Adipocyte (in vitro differentiated cells): ENCODE data around the gene PRKCA.

Experiments
- DNase-seq: peaks from one replicate; pipeline ENCODE4 v3.0.0-alpha.2; 2015; ENCODE audit warnings: low read depth
- H3K27me3 ChIP-seq: replicated peaks from 2 replicates; pipeline ENCODE4 v1.7.0; 2013; ENCODE audit warnings: mild to moderate bottlenecking, low read length, moderate library complexity; ENCODE audit not compliant: control insufficient read depth, insufficient read depth
- H3K36me3 ChIP-seq: 2 replicates; pipeline ENCODE4 v1.7.0; 2013; ENCODE audit warnings: low read length, mild to moderate bottlenecking, moderate library complexity; ENCODE audit not compliant: control insufficient read depth, insufficient read depth, severe bottlenecking
- H3K4me1 ChIP-seq: 2 replicates; pipeline ENCODE4 v1.7.0; 2013; ENCODE audit warnings: mild to moderate bottlenecking, low read length, moderate library complexity; ENCODE audit not compliant: control insufficient read depth, insufficient read depth
- H3K4me3 ChIP-seq: 2 replicates; pipeline ENCODE4 v1.7.0; 2013; ENCODE audit warnings: mild to moderate bottlenecking, low read length, moderate library complexity
- H3K9ac ChIP-seq: 2 replicates; pipeline ENCODE4 v1.7.0; 2013; ENCODE audit warnings: mild to moderate bottlenecking, low read length, moderate library complexity
- H3K9me3 ChIP-seq: 2 replicates; pipeline ENCODE4 v1.7.0; 2013; ENCODE audit warnings: mild to moderate bottlenecking, low read length, moderate library complexity; ENCODE audit not compliant: control insufficient read depth

PRKCA gene

DNA sequence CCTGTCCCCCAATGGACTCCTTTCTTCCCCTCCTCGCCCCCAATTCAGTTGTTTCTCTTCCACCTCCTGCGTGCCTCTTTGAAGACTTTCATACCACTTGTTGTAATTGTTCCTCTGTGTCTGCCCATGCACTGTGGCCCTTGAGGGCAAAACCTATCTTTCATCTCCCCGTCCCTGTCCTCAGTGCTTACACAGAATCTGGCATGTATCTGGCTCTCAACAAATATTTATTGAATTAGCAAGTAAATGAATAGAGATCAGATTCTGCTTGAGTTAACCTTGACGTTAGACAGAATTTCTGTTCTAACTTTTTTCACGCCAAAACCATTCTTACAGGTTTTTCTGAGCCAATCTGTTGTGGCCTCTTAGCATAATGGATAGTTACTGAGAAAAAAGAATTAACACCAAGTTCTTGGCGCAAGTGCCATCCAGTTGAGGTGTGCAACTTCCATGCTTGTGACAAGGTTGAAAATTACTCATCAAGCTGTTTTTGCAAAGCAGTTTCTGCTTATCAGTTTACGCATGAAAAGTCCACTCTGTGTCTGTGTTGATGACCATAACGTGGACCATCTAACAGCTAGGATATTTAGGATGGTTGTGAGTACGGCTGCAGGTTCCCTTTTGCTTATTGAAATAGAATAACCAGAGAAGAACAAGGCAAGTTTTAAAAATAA, 215.1 kb downstream of the PRKCA start:
- H3K4me1 ChIP-seq: peaks cover 12% of the 10 kb centered on the region
- no peak overlapping the region for H3K4me3 ChIP-seq
- no peak for DNase-seq
- no peak overlapping the region for H3K9ac ChIP-seq
- no peaks in the 10 kb centered on the region for H3K27me3 ChIP-seq
- no peaks in the 10 kb centered on the region for H3K9me3 ChIP-seq
- H3K36me3 ChIP-seq: no peaks in the 10 kb centered on the region

- Histone ChIP-seq H3K9me3 (no peaks in the 10 kb centered on the region), H3K9ac (no peak overlapping the region), H3K27me3 (no peaks in the 10 kb centered on the region), H3K36me3 (no peaks in the 10 kb centered on the region), H3K4me3 (no peak overlapping the region), H3K4me1 (peaks cover 12% of the 10 kb centered on the region)
- no peak for DNase-seq
Observed at GRCh38 chr17:66518108-66518507, 215.7 kb downstream of the PRKCA start.

DNA sequence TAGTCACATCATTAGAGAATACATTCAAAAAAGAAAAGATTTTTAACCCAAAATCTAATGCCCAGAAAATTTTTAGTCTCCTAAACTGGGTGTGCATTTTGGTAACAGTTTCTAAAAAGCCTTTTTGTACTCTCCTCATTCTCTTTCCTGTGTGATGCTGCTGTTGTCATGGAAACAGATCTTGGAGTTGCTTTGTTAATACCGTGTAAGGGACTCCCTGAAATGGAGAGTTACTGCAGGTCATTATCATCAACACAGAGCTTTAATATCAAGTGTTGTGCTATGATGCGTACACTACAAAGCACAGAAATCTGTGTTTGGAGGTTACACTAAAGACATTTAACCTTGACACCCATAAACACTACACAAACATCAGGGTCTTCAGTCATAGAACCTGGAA, 216.3 kb downstream of the PRKCA start:
- DNase-seq: no peak
- H3K9me3 ChIP-seq: no peaks in the 10 kb centered on the region
- no peaks in the 10 kb centered on the region for H3K27me3 ChIP-seq

DNA sequence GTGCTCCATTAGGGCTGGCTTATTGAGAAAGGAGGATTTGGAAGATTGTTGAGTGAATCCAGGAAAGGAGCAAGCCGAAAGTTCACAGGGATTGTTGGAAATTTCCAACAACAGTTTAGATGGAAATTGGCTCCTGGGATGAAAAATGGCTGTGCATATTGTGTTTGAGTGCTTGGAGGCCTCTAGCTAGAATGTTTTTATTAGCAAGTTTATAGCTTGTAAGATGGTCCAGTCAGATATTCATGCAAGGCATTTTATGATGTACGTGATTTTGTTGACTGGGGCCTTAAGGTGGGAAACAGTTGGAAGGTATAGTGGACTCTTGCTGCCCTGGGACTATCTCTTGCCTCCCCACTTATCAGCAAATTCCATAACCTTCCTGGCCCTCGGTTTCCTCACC, 216.7 kb downstream of the PRKCA start:
- Histone ChIP-seq H3K27me3 (no peaks in the 10 kb centered on the region), H3K9ac (no peak overlapping the region), H3K4me1 (peaks cover 17% of the 10 kb centered on the region), H3K4me3 (no peak overlapping the region), H3K36me3 (no peaks in the 10 kb centered on the region), H3K9me3 (no peaks in the 10 kb centered on the region)
- DNase-seq: no peak

More for the DNA sequence above, 216.3 kb downstream of the PRKCA start:
- Histone ChIP-seq H3K4me1 (peaks cover 15% of the 10 kb centered on the region), H3K4me3 (no peak overlapping the region), H3K36me3 (no peaks in the 10 kb centered on the region), H3K9ac (no peak overlapping the region)

DNA sequence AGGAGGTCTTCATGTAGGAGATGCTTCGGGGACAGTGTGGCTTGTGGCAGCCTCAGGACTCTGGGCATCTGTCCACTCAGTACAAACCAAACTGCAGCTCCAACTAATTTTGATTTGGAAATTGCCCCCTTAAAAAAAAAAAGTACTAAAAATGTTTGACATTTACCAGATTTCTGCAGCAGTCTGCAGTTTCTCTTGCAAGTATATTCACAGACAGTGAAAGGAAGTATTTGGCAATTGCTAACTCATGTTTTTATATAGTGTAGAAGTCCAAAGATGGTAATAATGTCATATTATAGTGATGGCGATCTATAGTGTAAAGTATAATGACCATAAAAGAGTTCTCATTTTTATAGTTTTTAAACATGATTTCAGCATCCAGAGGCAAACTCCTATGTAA, 218.6 kb downstream of the PRKCA start:
- Histone ChIP-seq H3K4me1 (peaks cover 17% of the 10 kb centered on the region), H3K4me3 (no peak overlapping the region), H3K9ac (no peak overlapping the region), H3K9me3 (no peaks in the 10 kb centered on the region), H3K36me3 (no peaks in the 10 kb centered on the region), H3K27me3 (no peaks in the 10 kb centered on the region)
- DNase-seq: no peak

DNA sequence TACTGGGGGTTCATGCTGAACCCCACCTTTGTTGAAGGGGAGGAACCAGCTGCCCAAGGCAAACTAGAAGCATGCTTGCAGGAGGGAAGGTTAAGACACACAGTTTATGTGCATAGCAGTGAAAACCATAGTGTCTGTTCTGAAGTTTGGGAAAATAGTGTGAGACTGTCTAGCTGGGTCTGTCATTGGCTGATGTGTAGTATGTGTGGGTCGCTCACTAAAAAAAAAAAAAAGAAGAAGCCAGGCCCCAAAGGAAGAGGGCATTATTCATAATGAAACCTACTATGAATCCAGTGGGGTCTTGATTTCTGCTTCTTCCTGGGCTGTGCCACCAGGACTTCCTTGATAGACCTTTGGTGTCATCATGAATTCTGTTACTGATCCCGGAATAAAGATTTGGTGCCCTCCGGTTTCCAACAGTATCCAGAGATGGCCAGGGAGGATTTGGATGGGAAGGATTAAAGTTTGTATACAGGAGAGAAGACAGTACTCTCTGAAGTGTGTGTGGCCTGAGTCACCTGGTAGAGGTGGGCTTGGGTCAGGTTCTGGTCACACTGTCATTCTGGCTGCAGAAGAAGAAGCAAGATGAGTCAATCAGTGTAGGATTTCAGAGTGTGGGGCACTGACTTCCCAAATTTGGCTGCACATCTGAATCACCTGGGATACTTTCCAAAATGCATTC, 220.3 kb downstream of the PRKCA start:
- no peaks in the 10 kb centered on the region for H3K9me3 ChIP-seq
- H3K27me3 ChIP-seq: no peaks in the 10 kb centered on the region
- DNase-seq: peak; percentile 41
- no peaks in the 10 kb centered on the region for H3K36me3 ChIP-seq
- H3K9ac ChIP-seq: no peak overlapping the region
- H3K4me3 ChIP-seq: no peak overlapping the region
- peaks cover 17% of the 10 kb centered on the region for H3K4me1 ChIP-seq

DNA sequence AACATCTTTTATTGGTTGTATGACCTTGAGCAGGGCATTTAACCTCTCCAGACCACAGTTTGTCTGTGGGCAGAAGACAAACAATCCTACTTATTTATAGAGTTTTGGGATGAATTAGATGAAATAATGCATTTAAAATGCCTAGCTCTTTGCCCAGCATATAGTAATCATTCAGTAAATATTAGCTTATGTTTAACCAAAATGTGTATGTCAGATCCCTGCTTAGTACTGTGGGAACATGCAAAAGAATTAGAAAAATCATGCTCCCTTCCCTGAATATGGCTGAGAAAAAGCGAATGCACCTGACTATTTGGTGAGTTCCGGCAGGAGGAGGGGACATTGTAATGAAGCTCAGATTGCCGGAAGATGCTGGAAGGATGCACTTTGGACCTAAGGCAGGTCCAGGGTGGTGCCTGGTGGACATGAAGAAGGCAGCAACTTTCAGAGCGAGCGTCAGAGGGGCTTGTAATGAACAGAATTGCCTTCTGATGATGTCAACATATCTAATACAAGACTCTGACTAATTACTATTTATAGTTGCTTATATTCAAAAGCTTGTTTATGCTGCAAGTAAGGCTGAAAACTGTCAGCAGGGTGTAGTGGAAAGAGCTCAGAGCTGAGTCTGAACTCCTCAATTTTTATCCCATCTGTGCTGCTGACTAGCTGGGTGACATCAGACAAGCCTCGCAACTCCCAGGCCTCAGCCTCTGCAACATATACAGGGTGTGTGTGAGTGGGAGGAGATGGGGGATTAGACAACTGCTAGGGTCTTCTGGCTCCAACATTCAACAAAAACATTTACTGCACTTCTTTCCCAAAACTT, 221.2 kb downstream of the PRKCA start:
- no peaks in the 10 kb centered on the region for H3K27me3 ChIP-seq
- H3K9ac ChIP-seq: no peak overlapping the region
- H3K9me3 ChIP-seq: no peaks in the 10 kb centered on the region
- H3K4me3 ChIP-seq: no peak overlapping the region
- no peak for DNase-seq
- H3K36me3 ChIP-seq: no peaks in the 10 kb centered on the region
- peaks cover 13% of the 10 kb centered on the region for H3K4me1 ChIP-seq

- no peak overlapping the region for H3K4me3 ChIP-seq
- DNase-seq: no peak
Observed at GRCh38 chr17:66524877-66525276, 222.5 kb downstream of the PRKCA start.

DNA sequence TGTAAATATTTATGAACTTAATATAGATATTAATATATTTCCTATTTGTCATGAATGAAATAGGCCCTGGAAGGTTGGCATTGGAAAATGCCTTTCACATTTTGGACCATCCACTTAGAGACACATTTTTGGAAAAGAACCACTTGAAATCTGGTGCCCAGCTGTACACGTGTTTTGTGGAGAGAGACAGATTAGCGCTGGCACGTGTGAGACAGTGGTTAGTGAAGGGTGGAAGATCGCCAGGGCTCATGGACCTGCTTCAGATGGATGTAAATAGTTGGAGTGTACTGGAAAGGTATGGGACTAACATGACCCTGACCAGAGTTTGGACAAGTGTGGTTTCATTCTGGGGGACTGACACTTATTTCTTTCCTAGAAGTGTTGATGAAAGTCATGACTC, 222.9 kb downstream of the PRKCA start:
- no peak for DNase-seq
- H3K36me3 ChIP-seq: no peaks in the 10 kb centered on the region
- no peaks in the 10 kb centered on the region for H3K9me3 ChIP-seq
- no peak overlapping the region for H3K9ac ChIP-seq
- H3K4me1 ChIP-seq: peaks cover 13% of the 10 kb centered on the region
- H3K4me3 ChIP-seq: no peak overlapping the region
- no peaks in the 10 kb centered on the region for H3K27me3 ChIP-seq

More at GRCh38 chr17:66524877-66525276, 222.5 kb downstream of the PRKCA start:
- Histone ChIP-seq H3K36me3 (no peaks in the 10 kb centered on the region), H3K9me3 (no peaks in the 10 kb centered on the region), H3K27me3 (no peaks in the 10 kb centered on the region), H3K9ac (no peak overlapping the region), H3K4me1 (peaks cover 13% of the 10 kb centered on the region)

- Histone ChIP-seq H3K27me3 (no peaks in the 10 kb centered on the region), H3K4me3 (no peak overlapping the region), H3K9ac (no peak overlapping the region), H3K9me3 (no peaks in the 10 kb centered on the region), H3K4me1 (peaks cover 6% of the 10 kb centered on the region), H3K36me3 (no peaks in the 10 kb centered on the region)
- no peak for DNase-seq
Observed at GRCh38 chr17:66526827-66527226, 224.4 kb downstream of the PRKCA start.

GRCh38 chr17:66527335-66527734, 224.9 kb downstream of the PRKCA start:
- Histone ChIP-seq H3K9me3 (no peaks in the 10 kb centered on the region), H3K4me3 (no peak overlapping the region), H3K9ac (no peak overlapping the region), H3K27me3 (no peaks in the 10 kb centered on the region), H3K4me1 (peaks cover 6% of the 10 kb centered on the region), H3K36me3 (no peaks in the 10 kb centered on the region)
- no peak for DNase-seq
